ENCODE data around the gene SS18L1. TPM values are rescaled to one million over a fixed set of nuclear protein-coding genes. Genes with fewer than 3 reads are reported as not detected.

The SS18L1 gene
- total RNA-seq (2021; ENCODE audit: unreplicated experiment) (28.1 TPM), Bru-seq, nascent RNA (percentile 75 among the genes with signal in this experiment), BruChase-seq, experiment 1, labeled RNA remaining after a 6-hour chase (percentile 89 among the genes with signal in this experiment), BruChase-seq, experiment 2, labeled RNA remaining after a 2-hour chase (percentile 89 among the genes with signal in this experiment)
- 16.7 and 20.6 TPM in 2 replicates for polyA plus RNA-seq (2012)
- long read RNA-seq, partial matches to known transcripts: 4 of 20 reads
- long read RNA-seq, other reads (novel, unspliced or antisense): 16 of 20 reads

DNA sequence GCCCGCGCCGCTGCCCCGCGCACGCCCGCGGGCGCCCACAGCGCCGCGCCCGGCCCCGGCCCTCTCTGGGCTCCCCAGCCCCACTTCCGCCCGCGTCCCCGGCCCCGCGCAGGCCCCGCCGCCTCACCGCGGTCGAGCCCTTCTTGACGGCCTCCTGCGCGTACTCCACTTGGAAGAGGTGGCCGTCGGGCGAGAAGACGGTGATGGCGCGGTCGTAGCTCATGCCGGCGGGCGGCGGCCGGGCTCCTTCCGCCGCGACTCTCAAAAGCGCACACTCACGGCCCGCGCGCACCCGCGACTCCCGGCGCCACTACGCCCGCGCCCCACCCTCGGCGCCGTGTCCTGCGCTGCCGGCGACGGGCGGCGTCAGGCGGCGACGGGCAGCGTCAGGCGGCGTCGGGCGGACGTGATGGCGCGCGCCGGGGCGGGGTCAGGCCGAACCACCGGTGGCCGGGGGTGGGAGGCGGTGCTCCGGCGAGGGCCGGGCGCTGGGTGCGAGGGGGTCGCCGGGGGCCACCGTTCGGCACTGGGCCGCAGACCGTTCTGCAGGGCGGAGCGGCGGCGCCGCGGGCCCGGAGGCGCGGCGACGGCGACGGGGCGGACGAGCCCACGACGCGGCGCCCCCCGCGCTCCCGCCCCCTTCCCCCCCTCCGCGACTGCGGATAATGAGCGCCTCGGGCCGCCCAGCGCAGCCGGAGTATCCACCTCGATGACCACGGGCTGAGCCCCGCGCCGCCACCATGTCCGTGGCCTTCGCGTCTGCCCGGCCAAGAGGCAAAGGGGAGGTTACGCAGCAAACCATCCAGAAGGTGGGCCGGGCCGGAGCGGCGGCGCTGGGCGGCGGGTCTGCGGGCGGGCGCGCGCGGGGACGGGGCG, at the start of gene SS18L1, which contains the start of gene PSMA7:
Gene SS18L1 (plus strand): TSS at position 689 of the 876 bp plus-strand sequence. CDS start 52 bp downstream, at position 741.
Gene PSMA7 (minus strand): TSS at position 314 of the 876 bp plus-strand sequence. CDS start 91 bp downstream, at position 223.
- no TSS peak for BruUV-seq (replicated peaks)
- peak within 1 kb of the TSS; percentile 91 for H3K9ac ChIP-seq (ENCODE audit: low read length)
- peaks cover 88% of the 10 kb centered on the region for H3K79me2 ChIP-seq (ENCODE audit: insufficient read depth, low read length)
- intact Hi-C loops (cut with micrococcal nuclease): no loop called here
- peaks cover 13 to 23% of the 10 kb centered on the region in 2 experiments for H3K4me1 ChIP-seq (ENCODE audit: control insufficient read depth in 1 of 2, insufficient read depth in 2 of 2, low read length in 2 of 2)
- ChIA-PET RAD21 (ENCODE audit: low non-redundant PET in 1 of 2, low total read pairs in 2 of 2, uncharacterized antibody in 2 of 2, unreplicated experiment in 2 of 2) (no interaction called here), POLR2A (no interaction called here), CTCF (interaction anchor here (0.7 kb wide), 1 partner anchor 132 kb away, joined by 3 read pairs; no protein-coding TSS in a partner anchor)
- H3K9me2 ChIP-seq (ENCODE audit: insufficient read depth): no peaks in the 10 kb centered on the region
- no peaks in the 10 kb centered on the region for H3K9me3 ChIP-seq (ENCODE audit: control insufficient read depth in 1 of 2, insufficient read depth in 1 of 2, low read depth in 1 of 2, low read length in 2 of 2)
- H3K27ac ChIP-seq (ENCODE audit: low read depth, low read length): peak within 1 kb of the TSS; percentile 97
- H3K4me2 ChIP-seq (ENCODE audit: low read length): peak within 1 kb of the TSS; percentile 95
- peak within 1 kb of the TSS; percentile 73 to 87 for H3K4me3 ChIP-seq (replicated peaks in 1 of 2; ENCODE audit: low read depth in 1 of 2, low read length in 2 of 2)
- peak; percentile 87 for ATAC-seq
- TF ChIP-seq YY1 (IDR thresholded peaks at IDR 0.05; ENCODE audit: extremely low read depth, insufficient replicate concordance, low read depth, low read length): peak; percentile 66
- peak; percentile 73 for TF ChIP-seq POLR2AphosphoS5 (IDR thresholded peaks at IDR 0.05; ENCODE audit: low read depth, low read length)
- TF ChIP-seq ZNF274 (IDR thresholded peaks at IDR 0.05; ENCODE audit: low read depth, low read length): no peak
- TF ChIP-seq SIN3A (IDR thresholded peaks at IDR 0.05; ENCODE audit: low read depth): peak; percentile 85
- no peak for TF ChIP-seq EZH2phosphoT487 (IDR thresholded peaks at IDR 0.05; ENCODE audit: borderline replicate concordance)
- TF ChIP-seq POLR2A (IDR thresholded peaks at IDR 0.05; ENCODE audit: borderline replicate concordance, extremely low read depth, insufficient read depth, insufficient read length): peak; percentile 64
- TF ChIP-seq SP1 (IDR thresholded peaks at IDR 0.05; ENCODE audit: low read depth): peak; percentile 54; the same call in 1 of the 2 replicates
- TF ChIP-seq ATF3 (IDR thresholded peaks at IDR 0.05): no peak
- TF ChIP-seq CBX3 (IDR thresholded peaks at IDR 0.05; ENCODE audit: low read depth): no peak
- TF ChIP-seq SRF (IDR thresholded peaks at IDR 0.05; ENCODE audit: low read depth): no peak
- TF ChIP-seq ZFX (IDR thresholded peaks at IDR 0.05): peak; percentile 97
- TF ChIP-seq, protein P1, sequence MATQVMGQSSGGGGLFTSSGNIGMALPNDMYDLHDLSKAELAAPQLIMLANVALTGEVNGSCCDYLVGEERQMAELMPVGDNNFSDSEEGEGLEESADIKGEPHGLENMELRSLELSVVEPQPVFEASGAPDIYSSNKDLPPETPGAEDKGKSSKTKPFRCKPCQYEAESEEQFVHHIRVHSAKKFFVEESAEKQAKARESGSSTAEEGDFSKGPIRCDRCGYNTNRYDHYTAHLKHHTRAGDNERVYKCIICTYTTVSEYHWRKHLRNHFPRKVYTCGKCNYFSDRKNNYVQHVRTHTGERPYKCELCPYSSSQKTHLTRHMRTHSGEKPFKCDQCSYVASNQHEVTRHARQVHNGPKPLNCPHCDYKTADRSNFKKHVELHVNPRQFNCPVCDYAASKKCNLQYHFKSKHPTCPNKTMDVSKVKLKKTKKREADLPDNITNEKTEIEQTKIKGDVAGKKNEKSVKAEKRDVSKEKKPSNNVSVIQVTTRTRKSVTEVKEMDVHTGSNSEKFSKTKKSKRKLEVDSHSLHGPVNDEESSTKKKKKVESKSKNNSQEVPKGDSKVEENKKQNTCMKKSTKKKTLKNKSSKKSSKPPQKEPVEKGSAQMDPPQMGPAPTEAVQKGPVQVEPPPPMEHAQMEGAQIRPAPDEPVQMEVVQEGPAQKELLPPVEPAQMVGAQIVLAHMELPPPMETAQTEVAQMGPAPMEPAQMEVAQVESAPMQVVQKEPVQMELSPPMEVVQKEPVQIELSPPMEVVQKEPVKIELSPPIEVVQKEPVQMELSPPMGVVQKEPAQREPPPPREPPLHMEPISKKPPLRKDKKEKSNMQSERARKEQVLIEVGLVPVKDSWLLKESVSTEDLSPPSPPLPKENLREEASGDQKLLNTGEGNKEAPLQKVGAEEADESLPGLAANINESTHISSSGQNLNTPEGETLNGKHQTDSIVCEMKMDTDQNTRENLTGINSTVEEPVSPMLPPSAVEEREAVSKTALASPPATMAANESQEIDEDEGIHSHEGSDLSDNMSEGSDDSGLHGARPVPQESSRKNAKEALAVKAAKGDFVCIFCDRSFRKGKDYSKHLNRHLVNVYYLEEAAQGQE (IDR thresholded peaks at IDR 0.05; ENCODE audit: low read depth): no peak
- peak; percentile 50 for DNase-seq (ENCODE audit: low read depth, low spot score)
- no peaks in the 10 kb centered on the region for H3K27me3 ChIP-seq (ENCODE audit: insufficient read depth, low read length)
- H2AFZ ChIP-seq (ENCODE audit: low read depth, low read length, poor library complexity, severe bottlenecking): no peak within 1 kb of the TSS
- peaks cover 21 to 46% of the 10 kb centered on the region in 2 experiments for H3K36me3 ChIP-seq (ENCODE audit: control insufficient read depth in 1 of 2, insufficient read depth in 2 of 2, low read length in 2 of 2)
- peaks cover 35% of the 10 kb centered on the region; the same call in 1 of the 2 replicates for H4K20me1 ChIP-seq (ENCODE audit: insufficient read depth)

Measured in HCT116 (cell line).